Peyer's patch (tissue), 4 donors: ENCODE results near the gene INSL3. TPM values are rescaled to one million over a fixed set of nuclear protein-coding genes. Genes with fewer than 3 reads are reported as not detected.
"Not testable (repeated sequence)": the region's sequence is repeated elsewhere in the genome, so short reads cannot be mapped to it uniquely, and the experiment has no call there.

Source experiments
- DNase-seq, 3 donors: peaks; one replicate each; pipeline ENCODE4 v3.0.0-alpha.2; 2017 to 2019
- H3K27ac ChIP-seq, 4 donors: fragments of 200-600 bp; sonication (generic); one replicate each; pipeline ENCODE4 v1.5.1; 2016 to 2019
- H3K27me3 ChIP-seq, 2 donors: fragments of 200-600 bp; sonication (generic); one replicate each; pipeline ENCODE4 v1.5.1; 2019
- H3K36me3 ChIP-seq, 3 donors: fragments of 200-600 bp; sonication (generic); one replicate each; pipeline ENCODE4 v1.5.1; 2016 to 2019
- H3K4me1 ChIP-seq, 4 donors: fragments of 200-600 bp; sonication (generic); one replicate each; pipeline ENCODE4 v1.5.1; 2016 to 2019
- H3K4me3 ChIP-seq, 4 donors: fragments of 200-600 bp; sonication (generic); 1 replicate in 3 of 4; 2 replicates in 1 of 4; pipeline ENCODE4 v1.5.1; 2016 to 2019; ENCODE audit warnings: mild to moderate bottlenecking in 1 of 4
- H3K9me3 ChIP-seq, 4 donors: fragments of 200-600 bp; sonication (generic); one replicate each; pipeline ENCODE4 v1.5.1; 2016 to 2019; ENCODE audit warnings: mild to moderate bottlenecking in 1 of 4
- CTCF ChIP-seq, 6 experiments: fragments of 450-650 bp in 4 of 6; fragments of 200-600 bp in 2 of 6; sonication (generic) in 1 of 6; IDR thresholded peaks; one replicate each; pipeline ENCODE4 v1.5.1; 2017 to 2019; ENCODE audit warnings: antibody characterized with exemption in 6 of 6, mild to moderate bottlenecking in 3 of 6, moderate library complexity in 1 of 6
- POLR2A ChIP-seq, 2 donors: fragments of 450-650 bp; IDR thresholded peaks; one replicate each; pipeline ENCODE4 v1.5.1; 2017; ENCODE audit warnings: antibody characterized with exemption in 2 of 2, mild to moderate bottlenecking in 2 of 2, moderate library complexity in 2 of 2
- total RNA-seq, 4 donors: library from RNA; depleted of rRNA; stranded (reverse); fragments of >200 nt; gene quantifications; one replicate each; pipeline ENCODE4 v1.1.0, GENCODE V29; 2016

INSL3 gene
- total RNA-seq, 4 donors from 2014 or later: not detected

GRCh38 chr19:17778968-17779929 is 42.1 kb downstream of the INSL3 start:
- DNase-seq: peak in 1 of 3 donors; percentile 68
- Histone ChIP-seq H3K27ac (peak overlapping the region in 1 of 4 donors; percentile 19), H3K36me3 (no peaks in the 10 kb centered on the region), H3K4me3 (peak overlapping the region in 1 of 4 donors; percentile 28), H3K9me3 (no peaks in the 10 kb centered on the region), H3K27me3 (no peaks in the 10 kb centered on the region), H3K4me1 (peaks cover 0 to 14% (median 3%) of the 10 kb centered on the region in 4 donors)
- TF ChIP-seq CTCF (IDR thresholded peaks at IDR 0.05) (no peak), POLR2A (IDR thresholded peaks at IDR 0.05) (no peak)

DNA sequence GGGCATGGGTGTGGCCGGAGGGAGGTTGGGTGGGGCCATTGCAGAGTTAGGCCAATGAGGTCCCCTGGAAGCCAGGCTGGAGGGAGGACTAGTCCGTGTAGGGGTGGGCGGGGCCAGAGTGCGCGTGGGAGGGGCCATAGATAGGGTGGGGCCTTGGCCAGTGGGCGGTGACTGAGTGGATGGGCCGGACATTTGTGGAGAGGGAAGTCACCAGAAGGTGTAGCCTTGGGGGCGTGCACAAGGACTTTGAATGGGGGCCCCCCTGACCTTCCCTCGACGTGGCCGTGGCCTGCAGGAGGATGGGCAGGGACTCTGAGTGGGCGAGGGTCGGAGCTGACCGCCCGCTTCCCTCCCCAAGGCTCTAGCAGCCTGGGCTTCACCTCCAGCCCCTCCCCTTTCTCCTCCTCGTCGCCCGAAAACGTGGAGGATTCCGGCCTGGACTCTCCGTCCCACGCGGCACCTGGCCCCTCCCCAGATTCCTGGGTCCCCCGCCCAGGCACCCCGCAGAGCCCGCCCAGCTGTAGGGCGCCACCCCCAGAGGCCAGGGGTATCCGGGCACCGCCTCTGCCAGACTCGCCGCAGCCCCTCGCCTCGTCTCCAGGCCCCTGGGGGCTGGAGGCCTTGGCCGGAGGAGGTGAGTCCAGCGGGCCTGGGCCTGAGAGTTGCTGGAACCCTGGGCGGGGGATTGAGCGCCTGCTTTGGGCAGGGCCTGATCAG is 42.9 kb downstream of the INSL3 start:
- TF ChIP-seq POLR2A (IDR thresholded peaks at IDR 0.05): no peak
- no peak for TF ChIP-seq CTCF (IDR thresholded peaks at IDR 0.05)
- Histone ChIP-seq H3K27ac (peak overlapping the region in 1 of 4 donors; percentile 19), H3K4me1 (peaks cover 0 to 10% (median 3%) of the 10 kb centered on the region in 4 donors), H3K36me3 (no peaks in the 10 kb centered on the region), H3K4me3 (peak overlapping the region in 2 of 4 donors; percentile 4 to 28), H3K9me3 (no peaks in the 10 kb centered on the region), H3K27me3 (no peaks in the 10 kb centered on the region)
- peak; percentile 62 to 80 (median 79) for DNase-seq

- H3K27me3 ChIP-seq, H3K4me3 ChIP-seq, H3K36me3 ChIP-seq, H3K27ac ChIP-seq, DNase-seq, H3K9me3 ChIP-seq: not testable (repeated sequence)
- H3K4me1 ChIP-seq: peaks cover 0 to 10% (median 3%) of the 10 kb centered on the region in 4 donors
Observed at GRCh38 chr19:17777840-17778239, 43.5 kb downstream of the INSL3 start.

DNA sequence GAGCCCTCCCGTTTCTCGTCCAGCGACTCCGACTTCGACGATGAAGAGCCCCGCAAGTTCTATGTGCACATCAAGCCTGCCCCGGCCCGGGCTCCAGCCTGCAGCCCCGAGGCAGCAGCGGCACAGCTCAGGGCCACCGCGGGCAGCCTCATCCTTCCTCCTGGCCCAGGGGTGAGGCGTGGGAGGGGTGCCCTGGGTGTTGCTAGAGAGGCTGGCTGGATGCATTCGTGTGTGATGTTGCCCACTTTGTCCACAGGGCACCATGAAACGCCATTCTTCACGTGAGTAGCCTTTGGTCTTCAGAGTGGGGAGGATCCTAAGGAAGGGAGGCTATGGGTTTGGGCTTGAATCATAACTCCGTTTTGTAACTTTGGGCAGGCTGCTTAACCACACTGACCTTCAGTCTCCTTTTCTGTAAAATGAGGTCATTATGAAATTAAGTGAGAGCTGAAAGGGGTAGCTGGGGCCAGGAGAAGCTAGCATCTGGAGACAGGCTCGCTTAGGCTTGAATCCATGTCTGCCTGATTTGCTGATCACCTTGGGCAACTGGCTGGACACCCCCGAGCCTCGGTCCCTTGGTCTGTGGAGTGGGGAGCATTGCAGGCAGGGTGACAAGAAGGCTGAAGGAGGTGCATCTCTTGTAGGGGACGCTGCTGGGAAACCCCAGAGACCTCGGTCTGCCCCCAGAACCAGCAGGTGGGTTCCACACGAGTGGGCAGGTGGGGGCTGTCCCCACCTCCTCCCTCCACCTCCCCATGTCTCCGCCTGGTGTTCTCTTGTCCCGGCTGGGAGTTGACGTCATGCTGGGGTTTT is 45.1 kb downstream of the INSL3 start:
- Histone ChIP-seq H3K4me1 (peaks cover 0 to 10% (median 3%) of the 10 kb centered on the region in 4 donors), H3K4me3 (peak overlapping the region in 1 of 4 donors; percentile 12), H3K27me3 (no peaks in the 10 kb centered on the region), H3K36me3 (no peaks in the 10 kb centered on the region), H3K9me3 (no peaks in the 10 kb centered on the region), H3K27ac (peak overlapping the region in 1 of 4 donors; percentile 69)
- no peak for TF ChIP-seq CTCF (IDR thresholded peaks at IDR 0.05)
- TF ChIP-seq POLR2A (IDR thresholded peaks at IDR 0.05): no peak
- peak in 2 of 3 donors; percentile 76 to 88 for DNase-seq

DNA sequence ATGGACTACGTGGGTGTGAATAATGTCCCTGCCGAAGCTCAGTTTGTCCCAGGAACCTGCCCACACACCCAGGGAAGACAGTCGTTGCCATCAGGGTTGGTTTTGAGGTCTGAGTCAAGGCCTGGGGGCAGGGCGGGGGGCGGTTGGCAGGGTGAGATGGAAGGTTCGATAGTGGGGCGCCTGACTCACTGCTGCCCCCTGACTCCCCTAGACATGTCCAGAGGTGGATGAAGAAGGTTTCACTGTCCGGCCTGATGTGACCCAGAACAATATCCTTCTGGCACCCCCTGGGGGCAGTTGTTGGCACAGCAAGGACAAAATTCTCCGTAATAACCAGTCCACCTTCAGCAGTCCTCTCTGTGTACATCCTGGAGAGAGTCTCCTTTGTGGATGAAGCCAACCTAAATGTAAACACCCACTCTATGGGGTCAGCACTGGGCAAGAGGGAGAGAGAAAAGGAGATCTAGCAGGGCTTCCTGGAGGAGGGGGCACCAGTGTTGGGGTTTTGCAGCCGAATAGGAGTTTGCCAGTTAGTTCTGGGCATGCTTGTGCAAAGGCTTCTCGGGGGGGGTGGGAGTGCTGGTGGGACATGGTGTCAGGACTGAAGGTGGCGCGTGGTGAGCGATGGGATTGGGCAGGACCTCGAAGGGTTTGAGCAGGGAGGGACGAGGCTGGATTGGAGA is 45.9 kb downstream of the INSL3 start:
- Histone ChIP-seq H3K9me3 (no peaks in the 10 kb centered on the region), H3K27me3 (no peaks in the 10 kb centered on the region), H3K36me3 (no peaks in the 10 kb centered on the region), H3K27ac (peak overlapping the region in 1 of 4 donors; percentile 69), H3K4me1 (peaks cover 0 to 10% (median 3%) of the 10 kb centered on the region in 4 donors), H3K4me3 (no peak overlapping the region)
- TF ChIP-seq POLR2A (IDR thresholded peaks at IDR 0.05) (no peak), CTCF (IDR thresholded peaks at IDR 0.05) (peak; percentile 17 to 68 (median 48))
- DNase-seq: peak in 2 of 3 donors; percentile 45 to 78
